Suprapubic skin (tissue), 4 donors: ENCODE results near the gene RBMS1. TPM values are rescaled to one million over a fixed set of nuclear protein-coding genes. Genes with fewer than 3 reads are reported as not detected.
A peak's percentile ranks its signal among the peaks of the same experiment; 100 is the strongest.

Experiments used
- DNase-seq, 2 donors: peaks; one replicate each; pipeline ENCODE4 v3.0.0-alpha.2; 2019; ENCODE audit warnings: low spot score in 2 of 2
- H3K27ac ChIP-seq: fragments of 200-600 bp; sonication (generic); one replicate; pipeline ENCODE4 v1.5.1; 2019
- H3K27me3 ChIP-seq: fragments of 200-600 bp; sonication (generic); one replicate; pipeline ENCODE4 v1.5.1; 2019
- H3K36me3 ChIP-seq: fragments of 200-600 bp; sonication (generic); one replicate; pipeline ENCODE4 v1.5.1; 2019
- H3K4me1 ChIP-seq: fragments of 200-600 bp; sonication (generic); one replicate; pipeline ENCODE4 v1.5.1; 2019
- H3K4me3 ChIP-seq: fragments of 200-600 bp; sonication (generic); one replicate; pipeline ENCODE4 v1.5.1; 2019; ENCODE audit warnings: mild to moderate bottlenecking
- H3K9me3 ChIP-seq: fragments of 200-600 bp; sonication (generic); one replicate; pipeline ENCODE4 v1.5.1; 2019
- CTCF ChIP-seq, 2 donors: fragments of 200-600 bp in 1 of 2; fragments of 450-650 bp in 1 of 2; sonication (generic) in 1 of 2; IDR thresholded peaks; one replicate each; pipeline ENCODE4 v1.5.1; 2016 to 2019; ENCODE audit warnings: antibody characterized with exemption in 2 of 2, mild to moderate bottlenecking in 1 of 2, moderate library complexity in 1 of 2
- EP300 ChIP-seq: sonication (generic); formaldehyde crosslinking; IDR thresholded peaks from one replicate; pipeline ENCODE4 v1.6.1; 2017; ENCODE audit warnings: antibody characterized with exemption
- POLR2A ChIP-seq, 2 donors: fragments of 450-650 bp; IDR thresholded peaks; one replicate each; pipeline ENCODE4 v1.6.1; 2017; ENCODE audit warnings: antibody characterized with exemption in 2 of 2, mild to moderate bottlenecking in 2 of 2, moderate library complexity in 2 of 2
- POLR2AphosphoS5 ChIP-seq, 3 donors: sonication (generic); formaldehyde crosslinking; IDR thresholded peaks; one replicate each; pipeline ENCODE4 v1.6.1; 2017; ENCODE audit warnings: antibody characterized with exemption in 3 of 3
- WGBS: methylation state at CpG from one replicate; pipeline ENCODE4 v1.1.5; 2018; 5-methylcytosine and 5-hydroxymethylcytosine counted together
- total RNA-seq, 4 donors: library from RNA; depleted of rRNA; stranded (reverse); fragments of >200 nt; gene quantifications; one replicate each; pipeline ENCODE4 v1.1.0, GENCODE V29; 2016

The RBMS1 gene
- total RNA-seq, 4 donors from 2014 or later = 55.7 to 92.2 (median 62.2) TPM

GRCh38 chr2:160294339-160294803, 199.2 kb downstream of the RBMS1 start:
- Histone ChIP-seq H3K4me3 (no peak overlapping the region), H3K4me1 (peaks cover 40% of the 10 kb centered on the region), H3K27ac (peak overlapping the region; percentile 76), H3K36me3 (peaks cover 32% of the 10 kb centered on the region), H3K9me3 (no peaks in the 10 kb centered on the region), H3K27me3 (no peaks in the 10 kb centered on the region)
- WGBS = 43% methylated on average over 5 of the region's 5 CpGs
- peak; percentile 78 to 83 for DNase-seq
- TF ChIP-seq CTCF (IDR thresholded peaks at IDR 0.05) (no peak), POLR2A (IDR thresholded peaks at IDR 0.05) (no peak), POLR2AphosphoS5 (IDR thresholded peaks at IDR 0.05) (no peak)

- Histone ChIP-seq H3K36me3 (peaks cover 25% of the 10 kb centered on the region), H3K9me3 (no peaks in the 10 kb centered on the region), H3K27me3 (no peaks in the 10 kb centered on the region), H3K4me1 (peaks cover 47% of the 10 kb centered on the region), H3K27ac (peak overlapping the region; percentile 76), H3K4me3 (no peak overlapping the region)
- TF ChIP-seq POLR2AphosphoS5 (IDR thresholded peaks at IDR 0.05) = no peak
- no peak for TF ChIP-seq POLR2A (IDR thresholded peaks at IDR 0.05)
- TF ChIP-seq CTCF (IDR thresholded peaks at IDR 0.05) = no peak
- no peak for TF ChIP-seq EP300
- WGBS = 57% methylated on average over 6 of the region's 6 CpGs
- DNase-seq = no peak
Observed at GRCh38 chr2:160293391-160294091, 200.1 kb downstream of the RBMS1 start.

- no peak for DNase-seq
- Histone ChIP-seq H3K4me1 (peaks cover 54% of the 10 kb centered on the region), H3K9me3 (no peaks in the 10 kb centered on the region), H3K27ac (peak overlapping the region; percentile 76), H3K36me3 (peaks cover 13% of the 10 kb centered on the region), H3K4me3 (no peak overlapping the region), H3K27me3 (no peaks in the 10 kb centered on the region)
- TF ChIP-seq POLR2AphosphoS5 (IDR thresholded peaks at IDR 0.05) (no peak), EP300 (no peak), POLR2A (IDR thresholded peaks at IDR 0.05) (no peak), CTCF (IDR thresholded peaks at IDR 0.05) (no peak)
- 85% methylated on average over 1 of the region's 1 CpG for WGBS
Observed at GRCh38 chr2:160292225-160292624, 201.4 kb downstream of the RBMS1 start.

- Histone ChIP-seq H3K4me1 (peaks cover 54% of the 10 kb centered on the region), H3K27me3 (no peaks in the 10 kb centered on the region), H3K36me3 (peaks cover 9% of the 10 kb centered on the region), H3K4me3 (no peak overlapping the region), H3K27ac (no peak overlapping the region), H3K9me3 (no peaks in the 10 kb centered on the region)
- WGBS = 72% methylated on average over 4 of the region's 4 CpGs
- DNase-seq = no peak
- no peak for TF ChIP-seq CTCF (IDR thresholded peaks at IDR 0.05)
- no peak for TF ChIP-seq POLR2AphosphoS5 (IDR thresholded peaks at IDR 0.05)
- TF ChIP-seq POLR2A (IDR thresholded peaks at IDR 0.05) = no peak
- TF ChIP-seq EP300 = no peak
Observed at GRCh38 chr2:160291382-160291781, 202.2 kb downstream of the RBMS1 start.

- no peak for TF ChIP-seq CTCF (IDR thresholded peaks at IDR 0.05)
- TF ChIP-seq POLR2AphosphoS5 (IDR thresholded peaks at IDR 0.05) = no peak
- H3K4me1 ChIP-seq = peaks cover 54% of the 10 kb centered on the region
- no peaks in the 10 kb centered on the region for H3K9me3 ChIP-seq
- H3K36me3 ChIP-seq = peaks cover 14% of the 10 kb centered on the region
- DNase-seq = no peak
- 96% methylated on average over 3 of the region's 3 CpGs for WGBS
- no peak overlapping the region for H3K4me3 ChIP-seq
- no peak overlapping the region for H3K27ac ChIP-seq
- no peaks in the 10 kb centered on the region for H3K27me3 ChIP-seq
Observed at GRCh38 chr2:160290598-160290997, 203.0 kb downstream of the RBMS1 start.
